IMR-90 (cell line): Measurements from ENCODE around the gene SLC6A7. TPM values are rescaled to one million over a fixed set of nuclear protein-coding genes. Genes with fewer than 3 reads are reported as not detected.
A peak's percentile ranks its signal among the peaks of the same experiment; 100 is the strongest.

ENCODE experiments used
- ATAC-seq: fragments of 200-7000 bp; cut with Tn5 transposase; 2 replicates; pipeline ENCODE4 v1.9.1; 2020; ENCODE audit warnings: low read depth, mild to moderate bottlenecking, moderate library complexity
- BruUV-seq: library from RNA; stranded (reverse); fragments of 400-500 nt; replicated peaks from 2 replicates; lab custom pipeline; 2021; lab: Mats Ljungman, UMichigan
- CTCF ChIA-PET: fragments of 300-600 bp; formaldehyde crosslinking; extraction: SDS; loops from one replicate; lab custom pipeline; 2021; ENCODE audit warnings: antibody characterized with exemption; lab: Yijun Ruan, JAX
- POLR2A ChIA-PET: fragments of 300-600 bp; sonication (Branson Sonifier 250); formaldehyde crosslinking; loops from one replicate; lab custom pipeline; 2022; ENCODE audit warnings: antibody characterized with exemption; ENCODE audit not compliant: unreplicated experiment; lab: Charles Lee
- DNase-seq: peaks from one replicate; pipeline ENCODE4 v3.0.0; 2013
- H2AFZ ChIP-seq: replicated peaks from 2 replicates; pipeline ENCODE3; 2013; ENCODE audit warnings: low read length, mild to moderate bottlenecking; ENCODE audit not compliant: poor library complexity
- H2AK5ac ChIP-seq: 2 replicates; pipeline ENCODE4 v1.6.1; 2013; ENCODE audit warnings: low read depth, low read length, inconsistent platforms
- H2AK9ac ChIP-seq: replicated peaks from 2 replicates; pipeline ENCODE3; 2013; ENCODE audit warnings: mild to moderate bottlenecking, low read depth, low read length, moderate library complexity; ENCODE audit not compliant: poor library complexity
- H2BK120ac ChIP-seq: 2 replicates; pipeline ENCODE4 v1.6.1; 2013; ENCODE audit warnings: low read depth, low read length, inconsistent platforms
- H2BK15ac ChIP-seq: 3 replicates; pipeline ENCODE4 v1.6.1; 2013; ENCODE audit warnings: low read depth, low read length, inconsistent platforms
- H2BK20ac ChIP-seq: 2 replicates; pipeline ENCODE4 v1.6.1; 2013; ENCODE audit warnings: low read depth, mild to moderate bottlenecking, inconsistent platforms, low read length, moderate library complexity
- H2BK5ac ChIP-seq: 2 replicates; pipeline ENCODE4 v1.6.1; 2013; ENCODE audit warnings: mild to moderate bottlenecking, low read depth, low read length, inconsistent platforms; ENCODE audit not compliant: poor library complexity, severe bottlenecking
- H3K14ac ChIP-seq: replicated peaks from 2 replicates; pipeline ENCODE4 v1.6.1; 2013; ENCODE audit warnings: low read depth, low read length, inconsistent platforms
- H3K18ac ChIP-seq: 2 replicates; pipeline ENCODE4 v1.6.1; 2013; ENCODE audit warnings: low read depth, low read length, control low read depth
- H3K23ac ChIP-seq: 2 replicates; pipeline ENCODE4 v1.6.1; 2013; ENCODE audit warnings: low read depth, low read length, inconsistent platforms
- H3K27ac ChIP-seq: 2 replicates; pipeline ENCODE4 v1.5.1; 2013; ENCODE audit warnings: mild to moderate bottlenecking, control low read depth, low read length; ENCODE audit not compliant: insufficient read depth
- H3K27me3 ChIP-seq: 2 replicates; pipeline ENCODE4 v1.6.1; 2013; ENCODE audit warnings: low read length; ENCODE audit not compliant: control insufficient read depth, insufficient read depth
- H3K36me3 ChIP-seq: 2 replicates; pipeline ENCODE4 v1.6.1; 2013; ENCODE audit warnings: low read length, mixed read lengths; ENCODE audit not compliant: control insufficient read depth, insufficient read depth
- H3K4ac ChIP-seq: 2 replicates; pipeline ENCODE4 v1.6.1; 2013; ENCODE audit warnings: low read depth, low read length, inconsistent platforms
- H3K4me1 ChIP-seq: 2 replicates; pipeline ENCODE4 v1.6.1; 2013; ENCODE audit warnings: low read length, mixed read lengths; ENCODE audit not compliant: control insufficient read depth, insufficient read depth
- H3K4me2 ChIP-seq: 2 replicates; pipeline ENCODE4 v1.6.1; 2013; ENCODE audit warnings: low read depth, mild to moderate bottlenecking, control low read depth, low read length, moderate library complexity
- H3K4me3 ChIP-seq: 2 replicates; pipeline ENCODE4 v1.5.1; 2013; ENCODE audit warnings: low read depth, mild to moderate bottlenecking, control low read depth, low read length, moderate library complexity; ENCODE audit not compliant: insufficient read depth
- H3K56ac ChIP-seq: 2 replicates; pipeline ENCODE4 v1.6.1; 2013; ENCODE audit warnings: low read length, inconsistent platforms; ENCODE audit not compliant: insufficient read depth; ENCODE audit errors: extremely low read depth
- H3K79me1 ChIP-seq, 2 experiments: 2 replicates each; pipeline ENCODE4 v1.6.1; 2013; ENCODE audit warnings: low read length in 2 of 2, inconsistent platforms in 1 of 2, low read depth in 1 of 2
- H3K9ac ChIP-seq: 2 replicates; pipeline ENCODE4 v1.6.1; 2013; ENCODE audit warnings: low read depth, low read length, control low read depth
- H3K9me1 ChIP-seq: 2 replicates; pipeline ENCODE4 v1.6.1; 2013; ENCODE audit warnings: low read length, inconsistent platforms; ENCODE audit not compliant: insufficient read depth
- H3K9me3 ChIP-seq: 2 replicates; pipeline ENCODE4 v1.6.1; 2013; ENCODE audit warnings: low read length; ENCODE audit not compliant: control insufficient read depth, insufficient read depth
- H4K20me1 ChIP-seq: 2 replicates; pipeline ENCODE4 v1.6.1; 2013; ENCODE audit warnings: low read length, inconsistent platforms; ENCODE audit not compliant: insufficient read depth
- H4K5ac ChIP-seq: 2 replicates; pipeline ENCODE4 v1.6.1; 2013; ENCODE audit warnings: mild to moderate bottlenecking, low read depth, low read length, control low read depth
- H4K8ac ChIP-seq, 2 experiments: 2 replicates each; pipeline ENCODE4 v1.6.1; 2013; ENCODE audit warnings: low read depth in 2 of 2, low read length in 2 of 2, control low read depth in 1 of 2, inconsistent platforms in 1 of 2
- H4K91ac ChIP-seq: 2 replicates; pipeline ENCODE4 v1.6.1; 2013; ENCODE audit warnings: low read depth, low read length, inconsistent platforms; ENCODE audit not compliant: insufficient read depth
- BHLHE40 ChIP-seq: fragments of 150-350 bp; IDR thresholded peaks from 2 replicates; pipeline ENCODE4 v1.6.1; 2016; ENCODE audit warnings: mild to moderate bottlenecking, low read depth, low read length
- CEBPB ChIP-seq: IDR thresholded peaks from 2 replicates; pipeline ENCODE4 v1.6.1; 2012; ENCODE audit warnings: low read depth, low read length, improper control_type of control experiment
- FOS ChIP-seq: fragments of 150-350 bp; IDR thresholded peaks from 2 replicates; pipeline ENCODE4 v1.6.1; 2016; ENCODE audit warnings: low read depth, low read length
- MAFK ChIP-seq: IDR thresholded peaks from 2 replicates; pipeline ENCODE4 v1.6.1; 2012; ENCODE audit warnings: low read depth, low read length, improper control_type of control experiment
- MAZ ChIP-seq: IDR thresholded peaks from 2 replicates; pipeline ENCODE4 v1.6.1; 2012; ENCODE audit warnings: low read depth, mild to moderate bottlenecking, low read length, improper control_type of control experiment, moderate library complexity, borderline replicate concordance
- MXI1 ChIP-seq: IDR thresholded peaks from 2 replicates; pipeline ENCODE4 v1.6.1; 2012; ENCODE audit warnings: low read depth, mild to moderate bottlenecking, low read length, moderate library complexity, borderline replicate concordance
- NFE2L2 ChIP-seq: fragments of 150-350 bp; IDR thresholded peaks from 2 replicates; pipeline ENCODE4 v1.6.1; 2016; ENCODE audit warnings: low read depth, mild to moderate bottlenecking, low read length
- RAD21 ChIP-seq: IDR thresholded peaks from 2 replicates; pipeline ENCODE4 v1.6.1; 2012; ENCODE audit warnings: low read length, improper control_type of control experiment
- WGBS, 2 experiments: methylation state at CpG; one replicate each; pipeline versions ENCODE4 v1.1.5 to v1.1.7; 2013; ENCODE audit warnings: missing lambda C conversion rate in 2 of 2; ENCODE audit not compliant: insufficient read length in 1 of 2; ENCODE audit errors: extremely low coverage in 2 of 2; 5-methylcytosine and 5-hydroxymethylcytosine counted together
- dilution Hi-C: fragments of 300-500 bp; cut with HindIII; formaldehyde crosslinking; loops from one replicate; pipeline ENCODE4 v1.14.3; 2018; ENCODE audit warnings: low sequenced_read_pairs; ENCODE audit not compliant: unreplicated experiment
- in situ Hi-C: fragments of 300-500 bp; cut with MboI; formaldehyde crosslinking; loops from 3 replicates; pipeline ENCODE4 v1.14.3; 2019; ENCODE audit warnings: low sequenced_read_pairs, inconsistent platforms, mixed read lengths
- intact Hi-C: fragments of 100-400 bp; cut with micrococcal nuclease; formaldehyde crosslinking; loops from 2 replicates; pipeline ENCODE4 v1.10.0; 2022
- polyA plus RNA-seq, 3 experiments: library from polyadenylated mRNA; depleted of rRNA; stranded (reverse); fragments of >200 nt; gene quantifications; 2 replicates each; pipeline ENCODE4 v1.2.3, GENCODE V29; 2012; ENCODE audit warnings: low replicate concordance in 1 of 3
- total RNA-seq: library from RNA; depleted of rRNA; stranded (reverse); fragments of >200 nt; gene quantifications from 2 replicates; pipeline ENCODE4 v1.2.3, GENCODE V29; 2012
- TF ChIP-seq, protein P1 (sequence below): fragments of 150-350 bp; IDR thresholded peaks from 2 replicates; pipeline ENCODE4 v1.6.1; 2017; ENCODE audit warnings: mild to moderate bottlenecking, antibody characterized with exemption, low read length, low read depth

SLC6A7 gene
- total and polyA plus RNA-seq, 2 of the 4 experiments (the other 2 are of a cell fraction), result under 0.01 TPM; not detected in 1

DNA sequence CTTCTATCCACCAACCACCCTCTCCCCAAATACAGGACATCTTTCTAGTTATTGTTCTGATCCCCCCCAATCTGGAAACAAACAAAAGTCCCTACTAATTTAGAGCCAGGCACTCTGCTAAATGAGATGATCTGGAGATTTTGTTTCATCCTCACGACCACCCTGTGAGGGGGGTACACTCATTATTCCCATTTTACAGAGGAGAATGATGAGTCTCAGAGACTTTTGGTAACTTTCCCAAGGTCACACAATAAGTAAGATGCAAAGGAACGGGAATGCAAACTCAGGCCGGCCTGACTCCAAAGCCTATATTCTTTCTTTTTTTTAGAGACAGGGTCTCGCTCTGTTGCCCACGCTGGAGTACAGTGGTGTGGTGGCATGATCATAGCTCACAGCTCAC, 43.6 kb upstream of the SLC6A7 start:
- Histone ChIP-seq H2BK5ac (peak overlapping the region; percentile 98), H2BK20ac (no peak overlapping the region), H2AFZ (no peak overlapping the region), H3K56ac (no peak overlapping the region), H3K4ac (peak overlapping the region; percentile 100), H4K8ac (no peak overlapping the region), H3K4me3 (no peak overlapping the region), H4K91ac (no peak overlapping the region), H3K9ac (no peak overlapping the region), H3K79me1 (peaks cover 11 to 80% of the 10 kb centered on the region in 2 experiments), H2AK5ac (peak overlapping the region; percentile 14; the same call in 1 of the 2 replicates), H3K27ac (peak overlapping the region; percentile 10; the same call in 1 of the 2 replicates), H3K4me1 (peaks cover 56% of the 10 kb centered on the region), H2BK120ac (no peak overlapping the region), H3K9me3 (no peaks in the 10 kb centered on the region), H4K5ac (no peak overlapping the region), H2BK15ac (no peak overlapping the region), H3K9me1 (peaks cover 34% of the 10 kb centered on the region), H3K18ac (no peak overlapping the region), H2AK9ac (no peak overlapping the region), H3K14ac (no peak overlapping the region; the same call in 1 of the 2 replicates), H4K20me1 (peaks cover 28% of the 10 kb centered on the region; the same call in 1 of the 2 replicates), H3K36me3 (peaks cover 44% of the 10 kb centered on the region), H3K27me3 (no peaks in the 10 kb centered on the region), H3K4me2 (no peak overlapping the region), H3K23ac (peak overlapping the region; percentile 88; the same call in 1 of the 2 replicates)
- dilution Hi-C loops, result no loop called here
- POLR2A ChIA-PET, result no interaction called here
- DNase-seq, result no peak
- BruUV-seq, result no TSS peak
- WGBS, 2 experiments, result no CpG with 5 or more reads among the region's 5 CpGs
- in situ Hi-C loops, result no loop called here
- no peak for TF ChIP-seq RAD21
- no peak for TF ChIP-seq MAFK
- no peak for TF ChIP-seq NFE2L2
- no peak for TF ChIP-seq CEBPB
- no peak for TF ChIP-seq MXI1
- no peak for TF ChIP-seq FOS
- no peak for TF ChIP-seq MAZ
- TF ChIP-seq, protein P1, sequence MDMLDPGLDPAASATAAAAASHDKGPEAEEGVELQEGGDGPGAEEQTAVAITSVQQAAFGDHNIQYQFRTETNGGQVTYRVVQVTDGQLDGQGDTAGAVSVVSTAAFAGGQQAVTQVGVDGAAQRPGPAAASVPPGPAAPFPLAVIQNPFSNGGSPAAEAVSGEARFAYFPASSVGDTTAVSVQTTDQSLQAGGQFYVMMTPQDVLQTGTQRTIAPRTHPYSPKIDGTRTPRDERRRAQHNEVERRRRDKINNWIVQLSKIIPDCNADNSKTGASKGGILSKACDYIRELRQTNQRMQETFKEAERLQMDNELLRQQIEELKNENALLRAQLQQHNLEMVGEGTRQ, result no peak
- TF ChIP-seq BHLHE40, result no peak
- no peak for ATAC-seq
- CTCF ChIA-PET, result interaction anchor here (1.4 kb wide), 1 partner anchor 22 kb away, joined by 3 read pairs; no protein-coding TSS in a partner anchor
- intact Hi-C loops, result no loop called here
